ENCODE results near the gene GNG7. TPM values are rescaled to one million over a fixed set of nuclear protein-coding genes. Genes with fewer than 3 reads are reported as not detected.
"Not testable (repeated sequence)": the region's sequence is repeated elsewhere in the genome, so short reads cannot be mapped to it uniquely, and the experiment has no call there.

Gene GNG7
- total RNA-seq, 1 donor: 0.45 TPM

DNA sequence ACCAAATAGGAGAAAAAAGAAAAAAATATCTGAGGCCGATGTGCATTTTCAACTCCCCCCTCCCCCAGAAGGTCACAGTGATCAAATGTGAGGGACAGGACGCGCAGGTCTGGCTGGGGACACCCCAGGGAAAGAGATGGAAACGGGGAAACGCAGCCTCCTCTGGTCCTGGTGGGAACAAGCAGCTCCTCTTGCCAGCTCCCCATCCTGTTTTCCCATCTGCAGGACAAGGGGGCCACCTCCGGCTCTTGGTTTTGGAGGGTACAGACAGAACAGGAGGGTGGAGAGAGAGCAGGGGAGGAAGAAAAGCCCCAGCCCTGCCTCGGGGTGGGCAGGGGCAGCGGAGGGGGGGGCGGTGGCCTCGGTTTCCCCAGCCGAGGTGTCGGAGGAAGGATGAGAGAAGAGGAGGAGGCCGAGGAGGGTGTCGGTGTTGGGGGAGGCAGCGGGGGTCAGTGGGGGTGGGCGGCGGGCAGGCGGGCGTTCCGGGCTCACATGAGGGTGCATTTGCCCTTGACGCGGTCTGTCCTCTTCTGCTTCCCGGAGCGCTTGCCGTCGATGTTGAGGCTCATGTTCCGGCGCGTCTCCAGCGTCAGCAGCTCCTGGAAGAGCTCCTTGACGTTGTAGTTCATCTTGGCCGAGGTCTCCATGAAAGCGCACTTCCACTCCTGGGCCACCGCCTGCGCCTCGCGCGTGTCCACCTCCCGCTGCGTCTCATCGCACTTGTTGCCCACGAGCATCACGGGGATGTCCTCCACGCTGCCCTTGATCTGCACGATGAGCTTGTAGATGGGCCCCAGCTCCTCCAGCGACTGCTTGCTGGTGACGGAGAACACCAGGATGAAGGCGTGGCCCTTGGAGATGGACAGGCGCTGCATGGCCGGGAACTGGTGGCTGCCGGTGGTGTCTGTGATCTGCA is 14.5 kb upstream of the GNG7 start:
- TF ChIP-seq, protein P1, sequence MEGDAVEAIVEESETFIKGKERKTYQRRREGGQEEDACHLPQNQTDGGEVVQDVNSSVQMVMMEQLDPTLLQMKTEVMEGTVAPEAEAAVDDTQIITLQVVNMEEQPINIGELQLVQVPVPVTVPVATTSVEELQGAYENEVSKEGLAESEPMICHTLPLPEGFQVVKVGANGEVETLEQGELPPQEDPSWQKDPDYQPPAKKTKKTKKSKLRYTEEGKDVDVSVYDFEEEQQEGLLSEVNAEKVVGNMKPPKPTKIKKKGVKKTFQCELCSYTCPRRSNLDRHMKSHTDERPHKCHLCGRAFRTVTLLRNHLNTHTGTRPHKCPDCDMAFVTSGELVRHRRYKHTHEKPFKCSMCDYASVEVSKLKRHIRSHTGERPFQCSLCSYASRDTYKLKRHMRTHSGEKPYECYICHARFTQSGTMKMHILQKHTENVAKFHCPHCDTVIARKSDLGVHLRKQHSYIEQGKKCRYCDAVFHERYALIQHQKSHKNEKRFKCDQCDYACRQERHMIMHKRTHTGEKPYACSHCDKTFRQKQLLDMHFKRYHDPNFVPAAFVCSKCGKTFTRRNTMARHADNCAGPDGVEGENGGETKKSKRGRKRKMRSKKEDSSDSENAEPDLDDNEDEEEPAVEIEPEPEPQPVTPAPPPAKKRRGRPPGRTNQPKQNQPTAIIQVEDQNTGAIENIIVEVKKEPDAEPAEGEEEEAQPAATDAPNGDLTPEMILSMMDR (IDR thresholded peaks at IDR 0.05; ENCODE audit: insufficient read depth, low read length): no peak
- H3K4me3 ChIP-seq (ENCODE audit: low read depth, low read length): no peak overlapping the region
- DNase-seq (ENCODE audit: low read depth): no peak

DNA sequence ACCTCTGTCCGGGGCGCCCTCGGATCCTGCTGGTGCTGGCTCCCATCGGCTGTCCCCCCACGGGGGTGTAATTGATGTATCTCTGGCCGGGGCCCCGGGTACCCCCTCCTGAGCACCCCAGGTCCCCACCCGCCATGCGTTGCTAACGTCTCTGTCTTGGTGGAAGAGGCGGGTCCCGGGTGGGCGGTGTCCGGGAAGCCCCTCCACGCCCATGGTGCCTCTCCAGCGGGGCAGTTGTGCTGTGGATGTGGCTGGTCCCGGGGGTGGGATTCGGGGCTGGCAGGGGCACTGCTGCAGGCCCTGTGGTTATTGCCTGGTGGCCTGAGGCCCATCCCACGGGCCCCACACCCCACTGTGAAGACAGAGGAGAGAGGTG is 13.8 kb upstream of the GNG7 start:
- no peak for DNase-seq (ENCODE audit: low read depth)
- no peak overlapping the region for H3K4me3 ChIP-seq (ENCODE audit: low read depth, low read length)
- TF ChIP-seq, protein P1 (IDR thresholded peaks at IDR 0.05; ENCODE audit: insufficient read depth, low read length): no peak

DNA sequence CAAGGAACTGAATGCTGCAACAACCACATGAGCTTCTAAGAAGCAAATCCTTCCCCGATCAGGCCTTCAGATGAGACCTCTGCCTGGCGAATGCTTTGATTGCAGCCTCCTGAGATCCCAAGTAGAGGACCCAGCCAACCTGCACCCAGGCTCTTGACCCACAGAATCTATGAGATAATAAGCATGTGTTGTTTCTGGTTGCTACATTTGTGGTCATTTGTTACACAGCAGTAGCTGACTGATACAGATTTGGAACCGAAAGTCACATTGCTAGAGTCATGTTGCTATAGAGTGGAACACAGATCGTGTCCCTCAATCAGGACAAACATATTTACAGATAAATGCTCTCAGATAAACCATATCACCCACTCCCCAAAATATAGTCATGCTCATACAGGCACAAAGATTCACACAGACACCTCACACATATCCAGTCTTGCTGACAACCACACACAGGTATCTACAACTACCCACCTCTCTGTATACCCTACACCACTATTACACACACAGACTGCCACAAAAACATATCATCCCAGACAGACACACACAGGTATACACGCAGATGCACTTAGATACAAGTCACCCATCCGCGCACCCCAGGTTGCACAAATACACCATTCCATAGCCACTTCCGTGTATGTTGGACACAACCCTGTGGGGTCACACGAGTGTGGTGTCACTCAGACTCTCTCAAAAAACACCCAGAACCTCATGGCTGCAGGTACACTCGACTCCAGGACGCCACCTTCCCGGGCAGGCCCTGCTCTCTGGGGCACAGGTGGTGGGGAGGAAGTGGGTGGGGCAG is 13.2 kb upstream of the GNG7 start:
- TF ChIP-seq, protein P1 (IDR thresholded peaks at IDR 0.05; ENCODE audit: insufficient read depth, low read length): no peak
- no peak for DNase-seq (ENCODE audit: low read depth)

DNA sequence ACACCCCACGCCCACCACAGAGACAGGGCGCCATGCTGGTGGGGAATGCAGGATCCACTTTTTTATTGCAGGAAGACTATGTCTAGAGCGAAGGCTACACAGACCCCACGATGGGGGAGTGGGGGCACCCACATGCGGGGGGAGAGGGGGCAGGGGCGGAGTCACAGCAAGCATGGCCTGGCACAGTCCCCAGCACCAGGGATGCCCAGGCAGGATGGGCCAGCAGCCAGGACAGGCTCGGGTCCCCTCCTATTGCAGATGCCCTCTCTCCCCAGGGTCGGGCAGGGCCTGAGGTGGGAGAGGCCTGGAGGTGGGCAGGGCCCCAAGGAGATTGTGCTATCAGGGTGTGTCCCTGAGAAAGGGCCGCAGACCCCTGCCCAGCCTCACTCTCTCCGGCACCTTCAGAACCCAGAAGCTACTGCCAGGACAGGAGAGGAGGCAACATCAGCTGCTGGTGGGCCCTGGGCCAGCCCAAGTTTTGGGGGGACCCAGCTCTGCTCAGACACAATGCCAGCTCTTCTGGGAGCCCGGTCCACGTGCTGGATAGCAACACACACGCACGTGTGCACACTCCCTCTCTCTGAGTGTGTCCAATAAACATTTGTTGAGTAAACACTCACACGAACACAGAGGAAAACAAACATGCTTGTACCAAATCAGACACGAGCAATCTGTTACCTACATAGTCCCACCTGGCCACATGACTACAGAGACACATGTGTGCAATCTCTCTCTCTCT is 12.2 kb upstream of the GNG7 start:
- H3K4me3 ChIP-seq (ENCODE audit: low read depth, low read length): no peak overlapping the region
- TF ChIP-seq, protein P1 (IDR thresholded peaks at IDR 0.05; ENCODE audit: insufficient read depth, low read length): no peak
- DNase-seq (ENCODE audit: low read depth): no peak

More for the DNA sequence above, 13.2 kb upstream of the GNG7 start:
- no peak overlapping the region for H3K4me3 ChIP-seq (ENCODE audit: low read depth, low read length)

DNA sequence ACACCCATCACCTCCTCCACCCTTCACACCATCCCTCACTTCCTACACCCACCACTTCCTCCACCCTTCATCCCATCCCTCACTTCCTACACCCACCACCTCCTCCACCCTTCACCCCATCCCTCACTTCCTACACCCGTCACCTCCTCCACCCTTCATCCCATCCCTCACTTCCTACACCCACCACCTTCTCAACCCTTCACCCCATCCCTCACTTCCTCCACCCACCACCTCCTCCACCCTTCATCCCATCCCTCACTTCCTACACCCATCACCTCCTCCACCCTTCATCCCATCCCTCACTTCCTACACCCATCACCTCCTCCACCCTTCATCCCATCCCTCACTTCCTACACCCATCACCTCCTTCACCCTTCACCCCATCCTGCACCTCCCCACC is 11.6 kb upstream of the GNG7 start:
- not testable (repeated sequence) for H3K4me3 ChIP-seq (ENCODE audit: low read depth, low read length); DNase-seq (ENCODE audit: low read depth)

DNA sequence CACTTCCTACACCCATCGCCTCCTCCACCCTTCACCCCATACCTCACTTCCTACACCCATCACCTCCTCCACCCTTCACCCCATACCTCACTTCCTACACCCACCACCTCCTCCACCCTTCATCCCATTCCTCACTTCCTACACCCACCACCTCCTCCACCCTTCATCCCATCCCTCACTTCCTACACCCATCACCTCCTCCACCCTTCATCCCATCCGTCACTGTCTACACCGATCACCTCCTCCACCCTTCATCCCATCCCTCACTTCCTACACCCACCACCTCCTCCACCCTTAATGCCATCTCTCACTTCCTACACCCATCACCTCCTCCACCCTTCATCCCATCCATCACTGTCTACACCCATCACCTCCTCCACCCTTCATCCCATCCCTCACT is 10.7 kb upstream of the GNG7 start:
- DNase-seq (ENCODE audit: low read depth); H3K4me3 ChIP-seq (ENCODE audit: low read depth, low read length): not testable (repeated sequence)

DNA sequence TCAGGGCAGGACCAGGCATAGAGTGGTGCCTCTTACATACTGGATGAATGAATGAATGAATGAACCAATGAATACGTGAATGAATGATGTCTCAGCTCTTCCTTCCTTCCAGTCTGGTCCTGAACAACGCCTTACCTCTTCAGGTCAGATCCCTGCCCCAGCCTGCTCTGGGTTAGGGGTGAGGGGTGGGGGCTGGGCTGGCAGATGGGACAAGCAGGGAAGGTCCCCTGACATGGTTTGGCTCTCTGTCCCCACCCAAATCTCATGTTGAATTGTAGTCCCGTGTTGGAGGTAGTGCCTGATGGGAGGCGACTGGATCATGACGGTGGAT is 9.3 kb upstream of the GNG7 start:
- DNase-seq (ENCODE audit: low read depth): no peak

More for the DNA sequence above, 9.3 kb upstream of the GNG7 start:
- TF ChIP-seq, protein P1 (IDR thresholded peaks at IDR 0.05; ENCODE audit: insufficient read depth, low read length): no peak
- no peak overlapping the region for H3K4me3 ChIP-seq (ENCODE audit: low read depth, low read length)

Data from fibroblast of the aortic adventitia (primary cell).